Measurements from ENCODE around the gene GCGR. TPM values are rescaled to one million over a fixed set of nuclear protein-coding genes. Genes with fewer than 3 reads are reported as not detected.

The GCGR gene
- total and polyA plus RNA-seq, 10 of the 15 experiments (the other 5 are each of a cell fraction or from before 2014, with no cell fraction given), result not detected

GRCh38 chr17:81824595-81824994 lies 20.6 kb downstream of the GCGR start (continued):
- TF ChIP-seq PAX8 (IDR thresholded peaks at IDR 0.05), result no peak
- no peak for TF ChIP-seq GATAD2B (conservative IDR thresholded peaks at IDR 0.05; ENCODE audit: low read depth)
- TF ChIP-seq RAD21 (IDR thresholded peaks at IDR 0.05; ENCODE audit: insufficient read depth, low read depth, low read length), result no peak

- Histone ChIP-seq H3K4me2 (ENCODE audit: control insufficient read depth, insufficient read depth) (no peak overlapping the region), H3K27ac (ENCODE audit: control insufficient read depth, insufficient read depth) (no peak overlapping the region), H3K36me3 (ENCODE audit: control insufficient read depth in 2 of 2, insufficient read depth in 2 of 2, low read length in 1 of 2) (no peaks in the 10 kb centered on the region), H3K9ac (ENCODE audit: control insufficient read depth, insufficient read depth, low read length) (no peak overlapping the region), H3K79me2 (ENCODE audit: control insufficient read depth, insufficient read depth, low read length) (no peaks in the 10 kb centered on the region), H2AFZ (ENCODE audit: control insufficient read depth, low read depth, low read length) (no peak overlapping the region), H3K9me3 (replicated peaks; ENCODE audit: control insufficient read depth, insufficient read depth, low read length) (no peaks in the 10 kb centered on the region), H4K20me1 (ENCODE audit: control insufficient read depth, insufficient read depth) (no peaks in the 10 kb centered on the region), H3K4me1 (ENCODE audit: control insufficient read depth, insufficient read depth, low read length) (no peaks in the 10 kb centered on the region), H3K27me3 (replicated peaks in 1 of 2; ENCODE audit: control insufficient read depth in 2 of 2, insufficient read depth in 2 of 2, low read length in 1 of 2) (no peaks in the 10 kb centered on the region), H3K4me3 (no peak overlapping the region)
- in situ Hi-C loops (cut with MboI), result no loop called here
- TF ChIP-seq CTCF (IDR thresholded peaks at IDR 0.05 in 2 of 3, conservative IDR thresholded peaks at IDR 0.05 in 1 of 3; ENCODE audit: control insufficient read depth in 2 of 3, extremely low read depth in 1 of 3, insufficient read depth in 1 of 3, low read depth in 3 of 3, low read length in 3 of 3) (0 out of 6 replicates have a peak, but pooled peaks of 2 of the 3 experiments have one; percentile 4 to 10), PML (IDR thresholded peaks at IDR 0.05; ENCODE audit: low read length) (no peak)
- 74% methylated on average over 11 of the region's 11 CpGs for WGBS (ENCODE audit: insufficient coverage, insufficient replicate concordance, low lambda C conversion rate, missing lambda C conversion rate)
- ATAC-seq (peak; percentile 37; the same call in 1 of the 3 replicates), FAIRE-seq (no peak), DNase-seq (ENCODE audit: low read depth, low spot score) (no peak)
- intact Hi-C loops (cut with micrococcal nuclease; ENCODE audit: unreplicated experiment), result no loop called here
- BruUV-seq (replicated peaks), result no TSS peak
- POLR2A ChIA-PET, result no interaction called here
- CTCF ChIA-PET, result interaction anchor here (1.4 kb wide), 1 partner anchor 90 kb away, joined by 5 read pairs; no protein-coding TSS in a partner anchor
- SMC1A ChIA-PET (ENCODE audit: uncharacterized antibody, unreplicated experiment), result no interaction called here
- RAD21 ChIA-PET (ENCODE audit: unreplicated experiment), result no interaction called here
Measured at GRCh38 chr17:81825841-81826466, 22.0 kb downstream of the GCGR start.
